ENCODE measurements around the gene TMEM130.

TMEM130 gene

DNA sequence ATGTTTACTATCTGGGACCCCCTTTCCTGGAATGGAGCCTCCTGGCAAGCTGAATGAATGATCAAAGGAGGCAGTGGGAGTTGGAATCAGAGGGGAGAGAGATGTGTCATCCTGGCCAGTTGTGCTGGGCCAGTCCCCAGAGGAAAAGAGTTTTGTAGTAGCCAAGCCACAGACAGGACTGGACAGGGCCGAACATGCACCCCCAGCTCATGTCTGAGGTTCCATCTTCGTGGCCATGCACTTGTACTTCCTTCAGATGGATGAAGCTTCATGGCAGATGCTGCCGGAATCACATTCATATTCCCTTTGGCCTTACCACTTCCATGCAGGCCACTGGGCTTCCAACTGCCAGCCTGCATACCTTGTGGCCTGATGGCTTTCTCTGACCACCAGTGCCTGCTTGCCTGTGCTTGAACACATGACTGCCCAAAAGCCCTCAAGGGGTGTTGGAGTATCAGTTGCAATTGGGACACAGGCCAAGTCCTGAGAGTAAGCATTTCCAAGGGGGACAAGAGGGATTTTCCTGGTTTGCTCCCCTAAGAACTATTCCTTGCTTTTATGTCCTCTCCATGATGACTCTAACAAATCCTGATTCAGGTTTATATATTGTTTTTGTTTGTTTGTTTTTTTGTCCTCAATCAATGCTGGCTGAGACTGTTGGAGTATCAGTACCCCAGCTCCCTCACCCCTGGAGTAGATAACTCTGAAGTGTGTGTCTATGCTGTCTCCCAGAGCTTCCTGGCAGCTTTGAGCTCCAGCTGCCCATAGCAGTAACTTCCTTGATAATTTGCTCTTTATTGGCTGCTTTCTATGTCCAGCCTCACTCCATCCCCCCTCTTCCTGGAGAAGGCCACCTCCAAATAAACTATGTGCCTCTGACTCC is 63.6 kb downstream of the TMEM130 start:
- no peak for DNase-seq

DNA sequence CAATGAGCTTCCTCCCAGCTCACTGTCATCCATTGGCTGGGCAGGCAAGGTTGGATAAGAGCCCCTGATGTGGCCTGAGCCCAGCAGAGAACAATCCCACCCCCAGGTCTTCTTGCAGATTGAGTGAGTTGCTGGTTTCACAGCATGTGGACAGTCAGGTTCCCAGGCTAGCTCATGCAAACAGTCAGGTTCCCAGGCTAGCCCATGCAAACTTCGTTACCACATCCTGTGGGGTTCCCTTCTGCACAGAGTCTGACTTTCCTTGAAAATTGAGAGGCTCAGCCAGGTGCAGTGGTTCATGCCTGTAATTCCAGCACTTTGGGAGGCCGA is 67.1 kb downstream of the TMEM130 start:
- DNase-seq, result no peak

DNA sequence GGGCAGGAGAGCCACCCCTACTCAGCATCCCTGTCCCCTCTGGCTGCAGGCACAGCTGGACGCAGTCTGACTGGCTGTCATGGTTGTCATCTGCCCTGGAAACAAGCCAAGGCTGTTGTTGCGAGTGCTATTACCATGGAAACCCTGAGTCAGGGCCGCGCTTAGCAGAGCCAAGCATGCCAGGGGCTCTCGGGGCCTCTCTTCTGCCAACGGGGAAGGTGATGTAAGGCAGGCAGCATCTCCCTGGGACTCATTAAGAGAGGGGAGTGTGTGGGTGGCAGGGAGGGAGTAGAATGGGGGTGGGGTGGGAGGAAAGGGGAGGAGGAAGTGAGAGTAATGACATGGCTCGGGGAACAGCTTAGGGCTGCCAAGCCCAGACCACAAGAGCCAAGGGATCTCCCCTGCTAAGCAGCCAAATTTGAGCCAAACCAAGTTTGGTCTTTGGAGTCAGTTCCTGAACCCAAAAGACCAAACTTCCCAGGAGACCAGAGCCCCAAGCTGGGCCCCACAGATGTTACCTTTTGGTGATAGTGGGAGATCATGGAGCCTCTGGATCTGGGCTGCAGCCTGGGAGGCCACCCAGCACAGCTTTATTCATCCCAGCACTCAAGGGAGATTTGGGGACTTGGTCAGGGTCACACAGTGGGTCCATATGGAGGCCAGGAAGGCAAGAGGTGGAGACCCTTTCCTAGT is 67.6 kb downstream of the TMEM130 start:
- DNase-seq, result peak; percentile 74

DNA sequence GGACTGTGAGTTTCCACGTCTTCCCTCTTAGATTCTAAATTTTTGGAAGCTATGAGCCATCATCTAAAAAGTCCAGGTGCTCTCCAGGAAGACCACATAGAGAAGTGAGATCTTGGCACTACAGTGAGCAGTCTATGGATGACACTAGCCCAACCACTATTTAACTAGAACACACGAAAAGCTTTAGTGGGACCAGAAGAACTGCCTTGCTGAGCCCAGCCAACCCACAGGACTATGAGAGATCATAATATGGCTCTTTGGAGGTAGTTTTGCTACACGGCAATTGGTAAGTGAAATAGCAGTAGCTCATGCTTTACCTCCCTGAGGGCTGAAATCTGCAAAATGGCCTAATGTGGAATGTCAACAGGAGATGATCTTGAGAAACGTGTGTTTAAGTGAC is 68.8 kb downstream of the TMEM130 start:
- no peak for DNase-seq

DNA sequence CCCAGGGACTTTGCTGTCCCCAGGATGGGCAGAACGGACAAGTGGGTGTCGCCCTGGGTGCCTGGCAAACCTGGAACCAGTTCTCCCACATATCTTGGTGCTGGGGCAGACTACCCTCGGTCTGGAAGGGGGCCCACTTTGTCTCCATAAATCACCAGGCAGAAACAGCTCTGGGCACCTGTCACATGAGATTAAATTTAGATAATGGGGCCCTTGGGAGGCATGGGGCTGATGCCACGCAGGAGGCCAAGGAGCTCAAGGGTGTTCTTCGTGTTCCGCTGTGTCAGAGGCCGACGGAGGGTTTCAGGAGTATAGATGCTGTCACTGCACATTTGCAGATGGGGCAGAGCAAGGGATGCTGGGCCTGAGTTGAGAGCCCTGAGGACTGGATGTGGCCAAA is 72.7 kb downstream of the TMEM130 start:
- no peak for DNase-seq
